Caco-2 (cell line): Measurements from ENCODE around the gene COL5A1. TPM values are rescaled to one million over a fixed set of nuclear protein-coding genes. Genes with fewer than 3 reads are reported as not detected.

ENCODE experiments used
- BruUV-seq: library from RNA; stranded (reverse); fragments of 400-500 nt; replicated peaks from 2 replicates; lab custom pipeline; 2021; lab: Mats Ljungman, UMichigan
- CTCF ChIA-PET: fragments of 300-600 bp; sonication (Branson Sonifier 250); formaldehyde crosslinking; loops from one replicate; lab custom pipeline; 2022; ENCODE audit warnings: antibody characterized with exemption; lab: Charles Lee
- POLR2A ChIA-PET: fragments of 300-600 bp; sonication (Branson Sonifier 250); formaldehyde crosslinking; loops from one replicate; lab custom pipeline; 2022; ENCODE audit warnings: antibody characterized with exemption; lab: Charles Lee
- DNase-seq, 2 experiments: peaks; one replicate each; pipeline versions ENCODE4 v3.0.0 to v3.0.0-alpha.2; 2020 to 2022
- H3K27me3 ChIP-seq: replicated peaks from 2 replicates; pipeline ENCODE4 v1.6.0; 2011; ENCODE audit warnings: low read length; ENCODE audit not compliant: control insufficient read depth, insufficient read depth
- H3K36me3 ChIP-seq: 2 replicates; pipeline ENCODE4 v1.5.1; 2011; ENCODE audit warnings: low read length; ENCODE audit not compliant: control insufficient read depth, insufficient read depth
- H3K4me1 ChIP-seq: fragments of 250-450 bp; sonication (Bioruptor Pico); 2 replicates; pipeline ENCODE4 v1.5.1; 2020; ENCODE audit warnings: mild to moderate bottlenecking
- H3K4me3 ChIP-seq: 2 replicates; pipeline ENCODE4 v1.5.1; 2011; ENCODE audit warnings: low read depth, mild to moderate bottlenecking, control low read depth, low read length
- H3K9me3 ChIP-seq: fragments of 250-450 bp; sonication (Bioruptor Pico); 2 replicates; pipeline ENCODE4 v1.5.1; 2020; ENCODE audit warnings: mild to moderate bottlenecking, moderate library complexity
- H3K27ac Mint-ChIP-seq: one replicate; pipeline ENCODE4 v1.8.0; 2022; ENCODE audit warnings: mixed read lengths; ENCODE audit not compliant: unreplicated experiment
- H3K27me3 Mint-ChIP-seq: one replicate; pipeline ENCODE4 v1.8.0; 2022; ENCODE audit warnings: mixed read lengths; ENCODE audit not compliant: insufficient read depth, unreplicated experiment
- H3K36me3 Mint-ChIP-seq: one replicate; pipeline ENCODE4 v1.8.0; 2022; ENCODE audit warnings: mild to moderate bottlenecking, mixed read lengths; ENCODE audit not compliant: insufficient read depth, unreplicated experiment
- H3K4me1 Mint-ChIP-seq: one replicate; pipeline ENCODE4 v1.8.0; 2022; ENCODE audit warnings: low read depth, mixed read lengths; ENCODE audit not compliant: unreplicated experiment
- H3K4me3 Mint-ChIP-seq: one replicate; pipeline ENCODE4 v1.8.0; 2022; ENCODE audit warnings: mild to moderate bottlenecking, moderate library complexity, mixed read lengths; ENCODE audit not compliant: unreplicated experiment
- H3K9me3 Mint-ChIP-seq: one replicate; pipeline ENCODE4 v1.8.0; 2022; ENCODE audit warnings: mixed read lengths; ENCODE audit not compliant: unreplicated experiment
- CTCF ChIP-seq, 2 experiments: fragments of 200-600 bp in 1 of 2; IDR thresholded peaks; 1 replicate in 1 of 2; 2 replicates in 1 of 2; pipeline versions ENCODE4 v1.5.1 to v1.8.0; 2011 to 2022; ENCODE audit warnings: antibody characterized with exemption in 1 of 2, control low read depth in 1 of 2, inconsistent platforms in 1 of 2, low read depth in 1 of 2, low read length in 1 of 2, mild to moderate bottlenecking in 1 of 2, moderate library complexity in 1 of 2; ENCODE audit not compliant: insufficient read depth in 1 of 2, severe bottlenecking in 1 of 2, unreplicated experiment in 1 of 2
- intact Hi-C: fragments of 100-400 bp; cut with micrococcal nuclease; formaldehyde crosslinking; loops from one replicate; pipeline ENCODE4 v1.10.0; 2022; ENCODE audit not compliant: unreplicated experiment
- total RNA-seq: library from RNA; stranded (reverse); gene quantifications from 2 replicates; pipeline ENCODE4 v1.2.3, GENCODE V29; 2022

COL5A1 gene
- total RNA-seq, 1 experiment from 2014 or later, result 4.8 TPM

GRCh38 chr9:134825025-134825424, 183.4 kb downstream of the COL5A1 start:
- no peaks in the 10 kb centered on the region for H3K9me3 Mint-ChIP-seq
- H3K9me3 ChIP-seq, result no peaks in the 10 kb centered on the region
- no peaks in the 10 kb centered on the region for H3K4me1 ChIP-seq
- CTCF ChIA-PET, result no interaction called here
- DNase-seq, result no peak
- H3K4me1 Mint-ChIP-seq, result no peaks in the 10 kb centered on the region
- H3K27me3 ChIP-seq, result no peaks in the 10 kb centered on the region
- H3K27ac Mint-ChIP-seq, result no peak overlapping the region
- BruUV-seq, result no TSS peak
- POLR2A ChIA-PET, result no interaction called here
- H3K36me3 ChIP-seq, result no peaks in the 10 kb centered on the region
- no peaks in the 10 kb centered on the region for H3K27me3 Mint-ChIP-seq
- no peak for TF ChIP-seq CTCF (IDR thresholded peaks at IDR 0.05; ENCODE audit: insufficient read depth in 1 of 2, low read depth in 1 of 2, low read length in 1 of 2, severe bottlenecking in 1 of 2, unreplicated experiment in 1 of 2)
- H3K4me3 Mint-ChIP-seq, result no peak overlapping the region
- intact Hi-C loops, result no loop called here
- no peaks in the 10 kb centered on the region for H3K36me3 Mint-ChIP-seq
- H3K4me3 ChIP-seq, result no peak overlapping the region

- Mint-ChIP-seq H3K27ac (no peak overlapping the region), H3K4me3 (no peak overlapping the region), H3K4me1 (no peaks in the 10 kb centered on the region), H3K9me3 (no peaks in the 10 kb centered on the region), H3K27me3 (no peaks in the 10 kb centered on the region), H3K36me3 (no peaks in the 10 kb centered on the region)
- intact Hi-C loops, result no loop called here
- POLR2A ChIA-PET, result no interaction called here
- Histone ChIP-seq H3K4me3 (no peak overlapping the region), H3K4me1 (no peaks in the 10 kb centered on the region), H3K27me3 (no peaks in the 10 kb centered on the region), H3K36me3 (no peaks in the 10 kb centered on the region), H3K9me3 (no peaks in the 10 kb centered on the region)
- no peak for DNase-seq
- BruUV-seq, result no TSS peak
- TF ChIP-seq CTCF (IDR thresholded peaks at IDR 0.05; ENCODE audit: insufficient read depth in 1 of 2, low read depth in 1 of 2, low read length in 1 of 2, severe bottlenecking in 1 of 2, unreplicated experiment in 1 of 2), result no peak
- CTCF ChIA-PET, result no interaction called here
These were observed 185.0 kb downstream of the COL5A1 start for GRCh38 chr9:134826336-134827285.

GRCh38 chr9:134827559-134827958, 186.0 kb downstream of the COL5A1 start:
- H3K4me1 Mint-ChIP-seq, result no peaks in the 10 kb centered on the region
- DNase-seq, result no peak
- H3K36me3 Mint-ChIP-seq, result no peaks in the 10 kb centered on the region
- H3K27ac Mint-ChIP-seq, result no peak overlapping the region
- no peak for TF ChIP-seq CTCF (IDR thresholded peaks at IDR 0.05; ENCODE audit: insufficient read depth in 1 of 2, low read depth in 1 of 2, low read length in 1 of 2, severe bottlenecking in 1 of 2, unreplicated experiment in 1 of 2)
- H3K4me3 Mint-ChIP-seq, result no peak overlapping the region
- no peaks in the 10 kb centered on the region for H3K27me3 ChIP-seq
- no peaks in the 10 kb centered on the region for H3K4me1 ChIP-seq
- no peaks in the 10 kb centered on the region for H3K27me3 Mint-ChIP-seq
- H3K4me3 ChIP-seq, result no peak overlapping the region
- ChIA-PET POLR2A (no interaction called here), CTCF (no interaction called here)
- no TSS peak for BruUV-seq
- intact Hi-C loops, result no loop called here
- H3K9me3 ChIP-seq, result no peaks in the 10 kb centered on the region
- H3K36me3 ChIP-seq, result no peaks in the 10 kb centered on the region
- H3K9me3 Mint-ChIP-seq, result no peaks in the 10 kb centered on the region
